Activated CD4-positive, alpha-beta T cell treated with anti-CD3 and anti-CD28 coated beads for 36 hours (primary cell): ENCODE data around the gene MSANTD2. TPM values are rescaled to one million over a fixed set of nuclear protein-coding genes. Genes with fewer than 3 reads are reported as not detected.

Experiments
- ATAC-seq: fragments of 200-7000 bp; cut with Tn5 transposase; one replicate; pipeline ENCODE4 v1.10.0; 2021; ENCODE audit warnings: mild to moderate bottlenecking, moderate library complexity
- CTCF ChIA-PET: fragments of 350-600 bp; sonication (Branson Sonifier 250); formaldehyde crosslinking; loops from one replicate; lab custom pipeline; 2021; ENCODE audit warnings: antibody characterized with exemption; lab: Charles Lee
- POLR2A ChIA-PET: fragments of 350-600 bp; sonication (Branson Sonifier 250); formaldehyde crosslinking; loops from one replicate; lab custom pipeline; 2021; ENCODE audit warnings: antibody characterized with exemption, inconsistent platforms; lab: Charles Lee
- DNase-seq: peaks from one replicate; pipeline ENCODE4 v3.0.0-alpha.2; 2020
- H3K27ac Mint-ChIP-seq: one replicate; pipeline ENCODE4 v1.8.0; 2021; ENCODE audit warnings: mixed read lengths
- H3K27me3 Mint-ChIP-seq: one replicate; pipeline ENCODE4 v1.8.0; 2021; ENCODE audit warnings: mixed read lengths
- H3K36me3 Mint-ChIP-seq: one replicate; pipeline ENCODE4 v1.8.0; 2021; ENCODE audit warnings: low read depth, mixed read lengths
- H3K4me1 Mint-ChIP-seq: one replicate; pipeline ENCODE4 v1.8.0; 2021; ENCODE audit warnings: mixed read lengths
- H3K4me3 Mint-ChIP-seq: one replicate; pipeline ENCODE4 v1.8.0; 2021; ENCODE audit warnings: mild to moderate bottlenecking, moderate library complexity, mixed read lengths
- H3K9me3 Mint-ChIP-seq: one replicate; pipeline ENCODE4 v1.8.0; 2021; ENCODE audit warnings: low read depth, mixed read lengths
- intact Hi-C, 2 experiments: fragments of 100-400 bp; cut with DNase I in 1 of 2; cut with micrococcal nuclease in 1 of 2; formaldehyde crosslinking; loops; one replicate each; pipeline versions ENCODE4 v1.14.2 to v1.15.1; 2022 to 2024; cut with DNase I, micrococcal nuclease
- total RNA-seq, 2 experiments: library from RNA; stranded (reverse); gene quantifications; one replicate each; pipeline ENCODE4 v1.2.3, GENCODE V29; 2021

The MSANTD2 gene
- total RNA-seq, 2 experiments from 2014 or later = 6.9 to 8.6 TPM

DNA sequence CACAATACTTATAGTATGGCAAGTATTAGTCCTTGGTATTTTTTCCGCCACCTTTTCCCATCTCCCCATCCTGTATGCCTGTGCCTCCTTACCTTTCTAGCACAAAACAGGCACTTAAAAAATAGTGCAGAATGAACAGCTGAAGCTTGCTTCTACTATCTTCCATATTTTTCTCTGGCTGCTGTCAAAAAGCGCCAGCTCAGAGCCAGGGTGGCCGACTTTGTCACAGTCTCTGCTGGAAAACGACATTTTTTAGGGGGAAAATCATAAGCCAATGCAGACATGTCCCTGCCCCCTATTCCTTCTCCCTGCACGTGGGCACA, 38.6 kb upstream of the MSANTD2 start:
- intact Hi-C loops = loop anchor here (5.0 to 10.0 kb wide), 2 partner anchors 304 to 306 kb away; no protein-coding TSS in a partner anchor
- Mint-ChIP-seq H3K4me3 (no peak overlapping the region), H3K27me3 (peaks cover 58% of the 10 kb centered on the region), H3K27ac (no peak overlapping the region), H3K36me3 (no peaks in the 10 kb centered on the region), H3K9me3 (no peaks in the 10 kb centered on the region), H3K4me1 (peaks cover 21% of the 10 kb centered on the region)
- no peak for DNase-seq
- POLR2A ChIA-PET = no interaction called here
- CTCF ChIA-PET = interaction anchor here (0.6 to 3.6 kb wide), 12 partner anchors 8 to 303 kb away, joined by 3 to 56 read pairs (median 4); partner anchors contain the start of genes MSANTD2, NRGN and ROBO3
- ATAC-seq = no peak

DNA sequence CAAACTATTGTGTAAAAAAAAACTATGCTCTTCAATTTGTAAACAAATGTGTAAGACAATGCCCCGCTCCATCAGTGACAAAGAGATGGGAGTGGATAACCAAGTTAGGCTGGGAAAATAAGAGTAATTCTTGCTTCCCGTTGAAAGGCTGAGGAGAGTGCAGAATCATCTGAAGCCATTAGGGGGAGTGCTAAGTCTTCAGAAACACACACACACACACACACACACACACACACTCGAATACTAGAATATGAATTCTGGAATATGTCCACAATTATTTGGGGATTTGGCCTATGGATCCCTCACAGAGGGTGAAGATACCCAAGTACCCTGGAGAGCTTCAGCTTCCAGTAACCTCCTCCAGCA, 37.3 kb upstream of the MSANTD2 start:
- CTCF ChIA-PET = interaction anchor here (0.6 to 3.6 kb wide), 28 partner anchors 10 to 305 kb away, joined by 3 to 56 read pairs (median 5); partner anchors contain the start of genes MSANTD2, NRGN, ROBO3 and SIAE
- Mint-ChIP-seq H3K36me3 (no peaks in the 10 kb centered on the region), H3K4me3 (no peak overlapping the region), H3K9me3 (no peaks in the 10 kb centered on the region), H3K27ac (no peak overlapping the region), H3K4me1 (peaks cover 15% of the 10 kb centered on the region), H3K27me3 (peaks cover 57% of the 10 kb centered on the region)
- intact Hi-C loops = loop anchor here (1.0 to 10.0 kb wide), 18 partner anchors 29 to 423 kb away; partner anchors contain the start of genes SIAE (in 2 of the 2), SPA17 (in 2 of the 2), CCDC15 (in 1 of the 2) and ESAM (in 1 of the 2)
- POLR2A ChIA-PET = interaction anchor here (0.9 to 1.0 kb wide), 2 partner anchors 36 to 164 kb away, joined by 3 read pairs; partner anchors contain the start of genes SIAE and SPA17
- ATAC-seq = peak; percentile 50
- DNase-seq = no peak

DNA sequence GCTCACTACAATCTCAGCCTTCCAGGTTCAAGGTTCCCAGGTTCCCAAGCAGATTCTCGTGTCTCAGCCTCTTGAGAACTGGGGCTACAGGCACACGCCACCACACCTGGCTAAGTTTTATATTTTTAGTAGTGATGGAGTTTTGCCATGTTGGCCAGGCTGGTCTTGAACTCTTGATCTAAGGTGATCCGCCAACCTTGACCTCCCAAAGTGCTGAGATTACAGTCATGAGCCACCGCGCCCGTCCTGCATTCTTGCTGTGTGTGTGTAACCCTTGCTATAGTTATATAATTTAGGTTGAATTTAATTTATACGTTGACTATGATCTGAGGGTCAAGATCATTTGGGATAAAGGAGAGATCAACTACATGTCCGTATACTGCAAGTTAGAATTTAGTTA, 35.7 kb upstream of the MSANTD2 start:
- POLR2A ChIA-PET = no interaction called here

DNA sequence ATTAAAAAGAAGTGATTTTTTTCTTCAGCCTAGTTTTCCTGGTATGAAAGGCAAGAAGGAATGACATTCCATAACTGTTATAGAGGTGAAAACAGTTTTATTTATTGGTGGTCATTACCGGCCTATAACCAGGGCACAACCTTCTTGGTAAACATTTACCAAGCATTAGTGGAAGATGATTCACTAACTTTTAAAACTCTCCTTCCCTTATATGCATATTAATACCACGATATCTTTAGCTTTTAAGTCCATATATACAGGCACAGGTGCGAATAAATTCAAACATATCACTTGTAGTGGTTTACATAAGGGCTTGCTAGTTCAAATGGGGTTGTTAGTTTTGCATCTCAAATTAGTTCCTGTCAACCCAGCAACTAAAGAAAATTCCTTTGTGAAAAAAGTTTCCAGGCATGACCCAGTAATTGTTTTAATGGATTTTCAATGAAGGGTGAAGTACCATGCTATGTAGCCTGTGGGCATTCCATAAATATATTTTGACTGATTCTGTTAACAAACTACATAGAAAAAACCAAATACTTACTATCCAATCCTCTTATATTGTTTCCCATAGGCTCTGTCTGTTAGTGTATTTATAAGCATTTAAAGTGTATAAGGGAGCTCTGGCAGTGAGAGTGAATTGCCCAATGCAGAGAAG, 34.4 kb upstream of the MSANTD2 start:
- Mint-ChIP-seq H3K9me3 (no peaks in the 10 kb centered on the region), H3K27me3 (peaks cover 34% of the 10 kb centered on the region), H3K27ac (no peak overlapping the region), H3K4me1 (peaks cover 10% of the 10 kb centered on the region), H3K4me3 (no peak overlapping the region), H3K36me3 (no peaks in the 10 kb centered on the region)
- no peak for ATAC-seq
- no peak for DNase-seq
- intact Hi-C loops = loop anchor here (5.0 to 10.0 kb wide), 2 partner anchors 308 to 310 kb away; no protein-coding TSS in a partner anchor
- CTCF ChIA-PET = interaction anchor here (0.7 to 3.0 kb wide), 7 partner anchors 31 to 190 kb away, joined by 3 to 14 read pairs (median 5); no protein-coding TSS in a partner anchor
- POLR2A ChIA-PET = no interaction called here

More for the DNA sequence above, 35.7 kb upstream of the MSANTD2 start:
- Mint-ChIP-seq H3K36me3 (no peaks in the 10 kb centered on the region), H3K27me3 (peaks cover 45% of the 10 kb centered on the region), H3K9me3 (no peaks in the 10 kb centered on the region), H3K4me3 (peak overlapping the region; percentile 56), H3K4me1 (peaks cover 15% of the 10 kb centered on the region), H3K27ac (peak overlapping the region; percentile 72)
- CTCF ChIA-PET = interaction anchor here (0.7 to 3.6 kb wide), 20 partner anchors 21 to 509 kb away, joined by 3 to 56 read pairs (median 4); partner anchors contain the start of genes MSANTD2, SIAE and SPA17
- no peak for DNase-seq
- no peak for ATAC-seq
- intact Hi-C loops = loop anchor here (2.0 to 10.0 kb wide), 7 partner anchors 31 to 421 kb away; partner anchors contain the start of genes CCDC15 (in 1 of the 2) and ESAM (in 1 of the 2)

DNA sequence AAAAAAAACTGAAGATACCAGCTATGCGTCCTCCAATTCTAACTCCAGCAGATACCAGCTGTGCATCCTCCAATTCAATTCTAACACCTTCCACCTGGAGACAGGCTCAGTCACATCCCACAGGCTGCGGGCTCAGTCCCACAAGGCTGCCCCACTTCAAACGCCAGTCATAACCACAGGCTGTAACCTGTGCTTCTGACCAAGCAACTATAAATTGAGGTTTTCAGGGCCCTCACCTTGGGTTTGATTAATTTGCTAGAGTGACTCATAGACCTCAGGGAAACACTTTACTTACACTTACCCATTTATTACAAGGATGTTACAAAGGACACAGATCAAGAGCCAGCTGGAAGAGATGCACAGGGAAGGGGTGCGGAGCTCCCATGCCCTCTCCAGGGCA, 32.4 kb upstream of the MSANTD2 start:
- CTCF ChIA-PET = interaction anchor here (0.8 to 3.0 kb wide), 6 partner anchors 31 to 163 kb away, joined by 4 to 14 read pairs (median 6); no protein-coding TSS in a partner anchor
- no peak for DNase-seq
- H3K27ac Mint-ChIP-seq = no peak overlapping the region
- POLR2A ChIA-PET = no interaction called here
- H3K9me3 Mint-ChIP-seq = no peaks in the 10 kb centered on the region
- H3K4me3 Mint-ChIP-seq = no peak overlapping the region
- no peak for ATAC-seq
- peaks cover 21% of the 10 kb centered on the region for H3K27me3 Mint-ChIP-seq
- peaks cover 10% of the 10 kb centered on the region for H3K4me1 Mint-ChIP-seq
- intact Hi-C loops = loop anchor here in 1 of 2 experiments (10.0 kb wide), 1 partner anchor 312 kb away; no protein-coding TSS in a partner anchor
- H3K36me3 Mint-ChIP-seq = no peaks in the 10 kb centered on the region

DNA sequence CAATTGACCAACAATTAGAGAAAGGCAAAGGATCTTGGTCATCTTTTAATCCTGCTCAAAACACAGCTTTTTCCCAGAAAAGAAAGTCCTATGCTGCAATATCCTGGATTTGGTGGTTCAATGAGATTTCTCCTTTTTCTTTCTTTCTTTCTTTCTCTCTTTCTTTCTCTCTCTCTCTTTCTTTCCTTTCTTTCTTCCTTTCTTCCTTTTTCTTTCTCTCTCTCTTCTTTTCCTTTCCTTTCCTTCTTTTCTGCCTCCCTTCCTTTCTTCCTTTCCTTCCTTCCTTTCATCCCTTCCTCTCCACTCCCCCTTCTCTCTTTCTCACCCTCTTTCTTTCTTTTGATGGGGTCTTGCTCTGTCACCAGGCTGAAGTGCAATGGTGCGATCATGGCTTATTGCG, 31.7 kb upstream of the MSANTD2 start:
- intact Hi-C loops = loop anchor here in 1 of 2 experiments (10.0 kb wide), 1 partner anchor 313 kb away; no protein-coding TSS in a partner anchor
- no peak for ATAC-seq
- H3K27me3 Mint-ChIP-seq = peaks cover 23% of the 10 kb centered on the region
- H3K36me3 Mint-ChIP-seq = no peaks in the 10 kb centered on the region
- no peak overlapping the region for H3K4me3 Mint-ChIP-seq
- no peaks in the 10 kb centered on the region for H3K9me3 Mint-ChIP-seq
- POLR2A ChIA-PET = no interaction called here
- no peak for DNase-seq
- no peak overlapping the region for H3K27ac Mint-ChIP-seq
- H3K4me1 Mint-ChIP-seq = peaks cover 6% of the 10 kb centered on the region
- CTCF ChIA-PET = interaction anchor here (0.6 to 3.0 kb wide), 4 partner anchors 31 to 367 kb away, joined by 3 to 14 read pairs (median 4); no protein-coding TSS in a partner anchor

DNA sequence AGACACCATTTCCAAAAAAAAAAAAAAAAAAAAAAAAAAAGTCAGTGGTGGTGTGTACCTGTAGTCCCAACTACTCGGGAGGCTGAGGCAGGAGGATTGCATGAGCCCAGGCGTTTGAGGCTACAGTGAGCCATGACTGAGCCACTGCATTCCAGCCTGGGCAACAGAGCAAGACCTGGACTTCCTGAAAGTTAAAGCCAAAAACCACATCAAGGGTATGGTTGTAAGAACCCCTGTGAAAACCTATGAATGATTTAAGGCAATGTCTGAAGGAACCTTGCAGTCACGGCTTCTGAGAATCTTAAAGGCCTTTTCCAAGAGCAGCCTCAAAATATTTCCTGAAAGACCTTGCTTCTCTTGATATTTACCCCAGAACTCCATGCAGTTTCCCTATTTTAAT, 30.5 kb upstream of the MSANTD2 start:
- H3K9me3 Mint-ChIP-seq = no peaks in the 10 kb centered on the region
- CTCF ChIA-PET = interaction anchor here (0.9 to 1.4 kb wide), 2 partner anchors 8 to 35 kb away, joined by 3 read pairs; no protein-coding TSS in a partner anchor
- no peak for ATAC-seq

DNA sequence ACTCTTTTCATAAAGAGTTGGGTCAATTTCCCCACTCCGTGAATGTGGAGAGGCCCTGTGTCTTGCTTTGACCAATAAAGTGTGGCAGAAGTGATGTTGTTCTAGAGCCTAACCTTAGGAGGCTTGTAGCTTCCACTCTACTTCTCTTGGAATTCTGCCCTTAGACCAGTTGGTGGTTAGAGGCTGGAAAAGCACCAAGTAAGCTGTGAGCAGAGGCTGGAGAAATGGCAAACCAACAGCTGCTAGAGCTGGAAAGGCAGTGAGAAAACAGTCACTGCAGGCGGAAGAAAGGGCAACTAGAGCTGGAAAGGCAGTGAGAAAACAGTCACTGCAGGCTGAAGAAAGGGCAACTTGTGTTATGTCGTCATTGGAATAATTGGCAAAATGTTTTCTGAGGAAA, 29.8 kb upstream of the MSANTD2 start:
- ATAC-seq = no peak
- intact Hi-C loops = loop anchor here in 1 of 2 experiments (10.0 kb wide), 1 partner anchor 315 kb away; no protein-coding TSS in a partner anchor
- Mint-ChIP-seq H3K36me3 (no peaks in the 10 kb centered on the region), H3K4me3 (no peak overlapping the region), H3K27me3 (peaks cover 19% of the 10 kb centered on the region), H3K9me3 (no peaks in the 10 kb centered on the region), H3K4me1 (no peaks in the 10 kb centered on the region), H3K27ac (no peak overlapping the region)
- CTCF ChIA-PET = interaction anchor here (0.9 to 1.3 kb wide), 2 partner anchors 9 to 28 kb away, joined by 3 read pairs; no protein-coding TSS in a partner anchor
- POLR2A ChIA-PET = no interaction called here
- no peak for DNase-seq

More for the DNA sequence above, 30.5 kb upstream of the MSANTD2 start:
- H3K36me3 Mint-ChIP-seq = no peaks in the 10 kb centered on the region
- intact Hi-C loops = loop anchor here in 1 of 2 experiments (10.0 kb wide), 1 partner anchor 314 kb away; no protein-coding TSS in a partner anchor
- no peak for DNase-seq
- H3K4me3 Mint-ChIP-seq = no peak overlapping the region
- no peaks in the 10 kb centered on the region for H3K4me1 Mint-ChIP-seq
- peaks cover 21% of the 10 kb centered on the region for H3K27me3 Mint-ChIP-seq
- no peak overlapping the region for H3K27ac Mint-ChIP-seq
- POLR2A ChIA-PET = no interaction called here

DNA sequence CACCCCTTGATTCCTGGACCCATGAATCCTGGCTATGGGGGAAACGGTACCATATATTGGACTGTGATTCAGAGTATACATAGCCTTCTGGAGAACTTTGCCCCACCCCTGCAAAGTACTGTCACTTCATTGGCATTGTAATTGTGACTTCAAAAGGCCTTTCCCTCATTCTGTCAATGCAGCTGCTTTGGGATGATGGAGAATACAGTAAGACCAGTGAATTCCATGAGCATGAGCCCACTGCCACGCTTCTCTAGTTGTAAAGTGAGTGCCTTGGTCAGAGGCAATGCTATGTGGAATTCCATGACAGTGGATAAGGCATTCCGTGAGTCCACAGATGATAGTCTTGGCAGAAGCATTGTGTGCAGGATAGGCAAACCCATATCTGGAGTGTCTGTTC, 25.7 kb upstream of the MSANTD2 start:
- no peaks in the 10 kb centered on the region for H3K36me3 Mint-ChIP-seq
- H3K9me3 Mint-ChIP-seq = no peaks in the 10 kb centered on the region
- H3K27me3 Mint-ChIP-seq = peaks cover 24% of the 10 kb centered on the region
- no peak for DNase-seq
- no peak overlapping the region for H3K4me3 Mint-ChIP-seq
- H3K4me1 Mint-ChIP-seq = no peaks in the 10 kb centered on the region
- POLR2A ChIA-PET = no interaction called here
- intact Hi-C loops = no loop called here
- CTCF ChIA-PET = interaction anchor here (1.1 kb wide), 1 partner anchor 12 kb away, joined by 3 read pairs; no protein-coding TSS in a partner anchor
- no peak for ATAC-seq
- H3K27ac Mint-ChIP-seq = no peak overlapping the region

DNA sequence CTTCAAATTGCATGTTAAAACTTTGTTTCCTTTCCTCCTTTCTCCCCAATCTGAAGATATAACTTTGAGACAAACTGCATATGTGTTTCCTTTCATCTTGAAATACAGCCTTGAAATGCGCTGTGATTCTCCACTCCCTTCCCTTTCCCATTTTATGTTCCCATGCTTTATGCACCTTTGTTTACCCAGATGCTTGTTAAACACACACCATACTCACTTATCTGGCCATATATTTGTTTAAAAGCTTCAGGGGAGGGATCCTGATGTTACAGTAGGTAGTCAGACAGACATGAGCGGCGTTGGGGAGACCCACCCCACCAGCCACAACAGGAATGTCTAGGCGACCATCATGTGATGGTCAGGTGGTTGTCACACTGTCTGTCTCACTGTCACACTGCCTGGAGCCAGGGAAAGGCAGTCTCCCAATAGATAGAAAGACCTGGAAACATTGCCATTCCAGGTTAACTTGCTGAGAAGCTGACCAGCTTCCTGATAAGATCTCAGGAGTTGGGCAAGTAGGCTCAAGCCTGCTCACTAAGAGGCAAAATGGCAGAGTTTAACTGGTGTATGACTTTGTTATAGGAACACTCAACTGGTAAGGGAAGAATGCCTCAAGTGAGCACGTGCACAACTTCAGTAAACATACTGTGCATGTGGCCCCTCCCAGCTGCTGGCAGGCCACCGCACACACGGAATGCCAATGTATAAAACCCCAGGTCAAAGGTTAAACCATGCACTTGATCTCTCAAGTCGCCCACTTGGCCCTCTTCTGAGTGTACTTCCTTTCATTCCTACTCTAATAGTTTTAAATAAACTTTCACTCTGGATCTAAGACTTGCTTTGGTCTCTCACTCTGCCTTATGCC, 23.5 kb upstream of the MSANTD2 start:
- DNase-seq (no peak), ATAC-seq (no peak)
- Mint-ChIP-seq H3K27me3 (peaks cover 28% of the 10 kb centered on the region), H3K4me1 (no peaks in the 10 kb centered on the region), H3K9me3 (no peaks in the 10 kb centered on the region), H3K36me3 (no peaks in the 10 kb centered on the region), H3K27ac (no peak overlapping the region), H3K4me3 (no peak overlapping the region)
- ChIA-PET CTCF (interaction anchor here (0.8 kb wide), 1 partner anchor 43 kb away, joined by 3 read pairs; no protein-coding TSS in a partner anchor), POLR2A (no interaction called here)
- intact Hi-C loops = no loop called here
